H1 (cell line): ENCODE measurements around the gene SNX33. TPM values are rescaled to one million over a fixed set of nuclear protein-coding genes. Genes with fewer than 3 reads are reported as not detected.

ENCODE experiments used
- polyA plus RNA-seq, 7 experiments: library from polyadenylated mRNA; depleted of rRNA in 3 of 7; stranded (reverse) in 5 of 7; unstranded in 2 of 7; fragments of >200 nt in 5 of 7; fragments of 200-250 nt in 2 of 7; gene quantifications; 1 replicate in 5 of 7; 2 replicates in 1 of 7; 4 replicates in 1 of 7; pipeline versions ENCODE4 v1.2.1 to v1.2.3, GENCODE V29; 2011 to 2013; ENCODE audit warnings: missing spikeins in 2 of 7, mixed read lengths in 2 of 7
- total RNA-seq: library from RNA; stranded (reverse); fragmentation: NEBNext Ultra II Directional; extraction: Animal tissue kit (Norgen Biotek cat#: 25700); gene quantifications from 2 replicates; pipeline ENCODE4 v1.2.1, GENCODE V29; 2021
- TF ChIP-seq, protein P1 (sequence below): IDR thresholded peaks from 2 replicates; pipeline ENCODE4 v1.6.1; 2012; ENCODE audit warnings: low read length, inconsistent platforms

The SNX33 gene
- total and polyA plus RNA-seq, 2 of the 8 experiments (the other 6 are each of a cell fraction or from before 2014, with no cell fraction given) = 14.3 to 22.9 TPM

DNA sequence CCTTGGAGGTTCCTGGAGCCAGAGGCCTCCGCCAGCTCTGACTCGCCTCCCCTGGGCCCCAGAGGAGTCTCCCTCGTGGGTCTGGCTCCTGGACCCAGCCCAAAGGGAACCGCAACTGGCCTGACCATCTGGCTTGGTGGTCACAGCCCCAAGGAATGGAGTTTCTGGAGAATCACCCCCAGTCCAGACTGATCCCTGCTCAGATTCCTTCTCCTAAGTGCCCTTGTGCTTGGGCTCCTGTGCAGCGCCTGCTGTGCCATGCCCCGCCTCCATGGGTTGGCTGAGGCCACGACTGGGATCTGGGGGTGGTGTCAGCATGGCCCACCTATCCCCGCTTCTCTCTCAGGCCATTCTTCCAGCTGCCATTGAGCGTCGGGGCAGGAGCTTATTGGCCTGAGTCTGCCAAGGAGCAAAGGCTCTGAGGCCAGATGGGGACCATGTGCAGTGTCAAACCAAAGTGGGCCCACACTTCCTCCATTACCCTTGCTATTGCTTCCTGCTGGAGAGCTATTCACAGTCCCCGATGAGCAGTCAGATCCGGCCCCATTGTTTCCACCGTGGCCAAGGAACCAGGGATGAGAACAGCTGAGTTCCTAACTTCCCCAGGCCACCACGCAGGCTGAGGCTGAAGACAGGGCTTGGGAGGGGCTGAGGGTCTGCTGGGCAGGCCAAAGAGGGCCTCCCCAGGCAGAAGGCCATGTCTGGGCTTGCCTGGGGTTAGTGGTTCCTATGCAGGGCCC is 46.0 kb downstream of the SNX33 start (continued):
- TF ChIP-seq, protein P1, sequence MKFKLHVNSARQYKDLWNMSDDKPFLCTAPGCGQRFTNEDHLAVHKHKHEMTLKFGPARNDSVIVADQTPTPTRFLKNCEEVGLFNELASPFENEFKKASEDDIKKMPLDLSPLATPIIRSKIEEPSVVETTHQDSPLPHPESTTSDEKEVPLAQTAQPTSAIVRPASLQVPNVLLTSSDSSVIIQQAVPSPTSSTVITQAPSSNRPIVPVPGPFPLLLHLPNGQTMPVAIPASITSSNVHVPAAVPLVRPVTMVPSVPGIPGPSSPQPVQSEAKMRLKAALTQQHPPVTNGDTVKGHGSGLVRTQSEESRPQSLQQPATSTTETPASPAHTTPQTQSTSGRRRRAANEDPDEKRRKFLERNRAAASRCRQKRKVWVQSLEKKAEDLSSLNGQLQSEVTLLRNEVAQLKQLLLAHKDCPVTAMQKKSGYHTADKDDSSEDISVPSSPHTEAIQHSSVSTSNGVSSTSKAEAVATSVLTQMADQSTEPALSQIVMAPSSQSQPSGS = no peak
- TF ChIP-seq, all 59 proteins: peak for 0
